ENCODE data around the gene HINT1.

Gene HINT1

GRCh38 chr5:131112424-131112823 lies 52.6 kb downstream of the HINT1 start:
- no peak for DNase-seq (ENCODE audit: extremely low read depth in 1 of 2, low read depth in 1 of 2)

DNA sequence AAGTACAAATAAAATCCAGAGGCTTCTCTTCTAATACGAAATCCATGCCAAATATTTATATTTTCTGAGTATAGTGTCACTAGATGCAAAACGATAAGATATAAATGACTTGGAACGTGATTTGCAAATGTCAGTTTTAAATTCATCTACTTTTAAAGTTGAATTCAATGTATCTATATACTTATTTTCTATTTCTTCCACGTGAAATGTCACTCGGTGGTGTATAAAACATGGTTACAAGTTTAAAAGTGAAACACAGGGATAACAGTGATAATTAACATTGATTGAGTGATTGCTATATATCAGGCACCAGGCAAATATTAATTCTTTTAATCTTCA lies 54.8 kb downstream of the HINT1 start:
- DNase-seq (ENCODE audit: extremely low read depth in 1 of 2, low read depth in 1 of 2), result no peak

- DNase-seq (ENCODE audit: extremely low read depth in 1 of 2, low read depth in 1 of 2), result no peak
These were observed 55.4 kb downstream of the HINT1 start for GRCh38 chr5:131109540-131110255.

Data from activated CD8-positive, alpha-beta memory T cell treated with anti-CD3 and anti-CD28 coated beads for 1 hour (primary cell).